ENCODE results near the gene EHD4. TPM values are rescaled to one million over a fixed set of nuclear protein-coding genes. Genes with fewer than 3 reads are reported as not detected.

The EHD4 gene
- total and polyA plus RNA-seq, 9 of the 15 experiments (the other 6 are each of a cell fraction or from before 2014, with no cell fraction given): 0.89 to 10.3 (median 6.4) TPM

DNA sequence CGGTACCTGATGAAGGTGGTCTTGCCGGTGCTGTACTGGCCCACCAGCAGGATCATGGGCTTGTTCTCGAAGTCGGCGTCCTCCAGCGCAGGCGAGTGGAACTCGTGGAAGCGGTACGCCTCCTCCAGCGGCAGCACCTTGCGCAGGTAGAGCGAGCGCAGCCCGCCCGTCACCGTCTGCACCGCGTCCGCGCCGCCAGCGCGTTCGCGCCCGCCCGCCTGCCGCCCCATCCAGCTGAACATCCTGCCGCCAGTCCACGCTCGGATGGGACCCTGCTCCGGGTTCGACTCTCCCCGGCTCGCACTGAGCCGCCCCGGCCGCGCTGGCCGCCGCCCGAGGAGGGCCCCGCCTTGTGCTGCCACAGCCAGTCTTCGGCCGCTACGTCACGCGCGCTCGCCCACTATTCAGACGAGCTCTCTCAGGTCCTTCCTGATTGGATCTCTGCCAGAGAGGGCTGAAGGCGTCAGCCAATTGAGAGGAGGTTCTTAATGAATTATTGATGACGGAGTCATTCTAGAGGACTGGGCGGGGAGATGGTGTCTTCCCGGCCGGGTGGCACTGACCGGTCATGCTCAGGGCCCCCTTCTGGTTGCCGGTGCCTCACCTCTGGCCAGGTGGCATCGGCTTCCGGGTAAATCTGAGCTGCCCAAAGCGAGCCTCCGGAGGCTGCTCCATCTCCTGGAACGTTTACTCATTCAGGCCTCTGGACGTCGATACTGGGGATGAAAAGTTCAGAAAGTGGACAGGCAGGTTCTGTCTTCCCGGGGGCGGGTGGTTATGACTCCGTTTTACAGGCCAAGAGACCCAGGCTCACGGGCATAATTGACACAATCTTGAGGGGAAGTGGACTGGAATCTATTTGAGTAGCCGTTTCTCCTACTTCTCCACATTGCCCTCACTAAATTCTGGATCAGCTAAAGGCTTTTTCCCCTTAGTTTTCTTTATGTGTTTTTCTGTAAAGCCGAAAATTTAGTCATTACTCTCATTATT, at the start of gene EHD4 (continued):
- no peak for TF ChIP-seq STAT5A (IDR thresholded peaks at IDR 0.05; ENCODE audit: borderline replicate concordance, low read length)
- TF ChIP-seq, protein P1, sequence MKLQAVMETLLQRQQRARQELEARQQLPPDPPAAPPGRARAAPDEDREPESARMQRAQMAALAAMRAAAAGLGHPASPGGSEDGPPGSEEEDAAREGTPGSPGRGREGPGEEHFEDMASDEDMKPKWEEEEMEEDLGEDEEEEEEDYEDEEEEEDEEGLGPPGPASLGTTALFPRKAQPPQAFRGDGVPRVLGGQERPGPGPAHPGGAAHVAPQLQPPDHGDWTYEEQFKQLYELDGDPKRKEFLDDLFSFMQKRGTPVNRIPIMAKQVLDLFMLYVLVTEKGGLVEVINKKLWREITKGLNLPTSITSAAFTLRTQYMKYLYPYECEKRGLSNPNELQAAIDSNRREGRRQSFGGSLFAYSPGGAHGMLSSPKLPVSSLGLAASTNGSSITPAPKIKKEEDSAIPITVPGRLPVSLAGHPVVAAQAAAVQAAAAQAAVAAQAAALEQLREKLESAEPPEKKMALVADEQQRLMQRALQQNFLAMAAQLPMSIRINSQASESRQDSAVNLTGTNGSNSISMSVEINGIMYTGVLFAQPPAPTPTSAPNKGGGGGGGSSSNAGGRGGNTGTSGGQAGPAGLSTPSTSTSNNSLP (IDR thresholded peaks at IDR 0.05; ENCODE audit: borderline replicate concordance, low read depth, low read length): 0 out of 2 replicates have a peak, but pooled peaks have one; percentile 9
- TF ChIP-seq, protein P2, sequence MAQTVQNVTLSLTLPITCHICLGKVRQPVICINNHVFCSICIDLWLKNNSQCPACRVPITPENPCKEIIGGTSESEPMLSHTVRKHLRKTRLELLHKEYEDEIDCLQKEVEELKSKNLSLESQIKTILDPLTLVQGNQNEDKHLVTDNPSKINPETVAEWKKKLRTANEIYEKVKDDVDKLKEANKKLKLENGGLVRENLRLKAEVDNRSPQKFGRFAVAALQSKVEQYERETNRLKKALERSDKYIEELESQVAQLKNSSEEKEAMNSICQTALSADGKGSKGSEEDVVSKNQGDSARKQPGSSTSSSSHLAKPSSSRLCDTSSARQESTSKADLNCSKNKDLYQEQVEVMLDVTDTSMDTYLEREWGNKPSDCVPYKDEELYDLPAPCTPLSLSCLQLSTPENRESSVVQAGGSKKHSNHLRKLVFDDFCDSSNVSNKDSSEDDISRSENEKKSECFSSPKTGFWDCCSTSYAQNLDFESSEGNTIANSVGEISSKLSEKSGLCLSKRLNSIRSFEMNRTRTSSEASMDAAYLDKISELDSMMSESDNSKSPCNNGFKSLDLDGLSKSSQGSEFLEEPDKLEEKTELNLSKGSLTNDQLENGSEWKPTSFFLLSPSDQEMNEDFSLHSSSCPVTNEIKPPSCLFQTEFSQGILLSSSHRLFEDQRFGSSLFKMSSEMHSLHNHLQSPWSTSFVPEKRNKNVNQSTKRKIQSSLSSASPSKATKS (CRISPR knock-in tag; IDR thresholded peaks at IDR 0.05): no peak
- TF ChIP-seq, protein P3, sequence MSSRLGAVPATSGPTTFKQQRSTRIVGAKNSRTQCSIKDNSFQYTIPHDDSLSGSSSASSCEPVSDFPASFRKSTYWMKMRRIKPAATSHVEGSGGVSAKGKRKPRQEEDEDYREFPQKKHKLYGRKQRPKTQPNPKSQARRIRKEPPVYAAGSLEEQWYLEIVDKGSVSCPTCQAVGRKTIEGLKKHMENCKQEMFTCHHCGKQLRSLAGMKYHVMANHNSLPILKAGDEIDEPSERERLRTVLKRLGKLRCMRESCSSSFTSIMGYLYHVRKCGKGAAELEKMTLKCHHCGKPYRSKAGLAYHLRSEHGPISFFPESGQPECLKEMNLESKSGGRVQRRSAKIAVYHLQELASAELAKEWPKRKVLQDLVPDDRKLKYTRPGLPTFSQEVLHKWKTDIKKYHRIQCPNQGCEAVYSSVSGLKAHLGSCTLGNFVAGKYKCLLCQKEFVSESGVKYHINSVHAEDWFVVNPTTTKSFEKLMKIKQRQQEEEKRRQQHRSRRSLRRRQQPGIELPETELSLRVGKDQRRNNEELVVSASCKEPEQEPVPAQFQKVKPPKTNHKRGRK (tag; IDR thresholded peaks at IDR 0.05): no peak
- TF ChIP-seq ARID1B (IDR thresholded peaks at IDR 0.05): no peak
- TF ChIP-seq ZNF347 (CRISPR knock-in tag; IDR thresholded peaks at IDR 0.05; ENCODE audit: low read depth): no peak
- no peak for TF ChIP-seq ZNF121 (CRISPR knock-in tag; conservative IDR thresholded peaks at IDR 0.05)
- TF ChIP-seq, protein P4, sequence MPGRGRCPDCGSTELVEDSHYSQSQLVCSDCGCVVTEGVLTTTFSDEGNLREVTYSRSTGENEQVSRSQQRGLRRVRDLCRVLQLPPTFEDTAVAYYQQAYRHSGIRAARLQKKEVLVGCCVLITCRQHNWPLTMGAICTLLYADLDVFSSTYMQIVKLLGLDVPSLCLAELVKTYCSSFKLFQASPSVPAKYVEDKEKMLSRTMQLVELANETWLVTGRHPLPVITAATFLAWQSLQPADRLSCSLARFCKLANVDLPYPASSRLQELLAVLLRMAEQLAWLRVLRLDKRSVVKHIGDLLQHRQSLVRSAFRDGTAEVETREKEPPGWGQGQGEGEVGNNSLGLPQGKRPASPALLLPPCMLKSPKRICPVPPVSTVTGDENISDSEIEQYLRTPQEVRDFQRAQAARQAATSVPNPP (IDR thresholded peaks at IDR 0.05; ENCODE audit: borderline replicate concordance, insufficient read depth, insufficient read length): no peak
- TF ChIP-seq KLF13 (tag; IDR thresholded peaks at IDR 0.05; ENCODE audit: borderline replicate concordance, low read depth): no peak
- TF ChIP-seq ADNP (tag; IDR thresholded peaks at IDR 0.05): no peak
- TF ChIP-seq TAF9B (IDR thresholded peaks at IDR 0.05; ENCODE audit: partially characterized antibody): peak; percentile 66
- no peak for TF ChIP-seq PTBP1 (IDR thresholded peaks at IDR 0.05; ENCODE audit: low read depth, low read length)
- TF ChIP-seq, protein P5, sequence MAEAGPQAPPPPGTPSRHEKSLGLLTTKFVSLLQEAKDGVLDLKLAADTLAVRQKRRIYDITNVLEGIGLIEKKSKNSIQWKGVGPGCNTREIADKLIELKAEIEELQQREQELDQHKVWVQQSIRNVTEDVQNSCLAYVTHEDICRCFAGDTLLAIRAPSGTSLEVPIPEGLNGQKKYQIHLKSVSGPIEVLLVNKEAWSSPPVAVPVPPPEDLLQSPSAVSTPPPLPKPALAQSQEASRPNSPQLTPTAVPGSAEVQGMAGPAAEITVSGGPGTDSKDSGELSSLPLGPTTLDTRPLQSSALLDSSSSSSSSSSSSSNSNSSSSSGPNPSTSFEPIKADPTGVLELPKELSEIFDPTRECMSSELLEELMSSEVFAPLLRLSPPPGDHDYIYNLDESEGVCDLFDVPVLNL (CRISPR knock-in tag; IDR thresholded peaks at IDR 0.05; ENCODE audit: low read depth): peak; percentile 74
- TF ChIP-seq POLR2AphosphoS2 (IDR thresholded peaks at IDR 0.05; ENCODE audit: low read length): no peak
- TF ChIP-seq MTF1 (CRISPR knock-in tag; IDR thresholded peaks at IDR 0.05; ENCODE audit: borderline replicate concordance): no peak
- TF ChIP-seq NFRKB (IDR thresholded peaks at IDR 0.05; ENCODE audit: low read depth): peak; percentile 86
- no peak for TF ChIP-seq CBX3 (IDR thresholded peaks at IDR 0.05; ENCODE audit: borderline replicate concordance in 1 of 2, low read length in 2 of 2)
- no peak for TF ChIP-seq ZNF134 (CRISPR knock-in tag; conservative IDR thresholded peaks at IDR 0.05)
- TF ChIP-seq CREM (IDR thresholded peaks at IDR 0.05; ENCODE audit: low read depth): peak; percentile 96

All from K562 (cell line).